Stimulated activated CD8-positive, alpha-beta memory T cell treated with anti-CD3 and anti-CD28 coated beads, Interleukin-12 subunit alpha, Interleukin-12 subunit beta, amount 100 ng/mL, for 4 hours (primary cell): ENCODE data around the gene RNF207.

Experiments used
- DNase-seq: peaks from one replicate; pipeline ENCODE4 v3.0.0-alpha.2; 2020; ENCODE audit warnings: low read depth

The RNF207 gene

GRCh38 chr1:6249739-6250689 is 44.1 kb downstream of the RNF207 start:
- no peak for DNase-seq

GRCh38 chr1:6251233-6251632 is 45.3 kb downstream of the RNF207 start:
- no peak for DNase-seq

GRCh38 chr1:6251681-6252373 is 45.9 kb downstream of the RNF207 start:
- no peak for DNase-seq

GRCh38 chr1:6252374-6252710 is 46.4 kb downstream of the RNF207 start:
- DNase-seq = no peak

GRCh38 chr1:6253380-6253779 is 47.5 kb downstream of the RNF207 start:
- DNase-seq = no peak

- DNase-seq = no peak
These were observed 48.8 kb downstream of the RNF207 start for GRCh38 chr1:6254691-6255090.

- no peak for DNase-seq
These were observed 50.7 kb downstream of the RNF207 start for GRCh38 chr1:6256645-6257044.

- DNase-seq = no peak
These were observed 51.7 kb downstream of the RNF207 start for GRCh38 chr1:6257541-6258069.

- DNase-seq = no peak
These were observed 52.8 kb downstream of the RNF207 start for GRCh38 chr1:6258675-6259074.

- DNase-seq = peak; percentile 69
These were observed 53.8 kb downstream of the RNF207 start for GRCh38 chr1:6259491-6260362.

GRCh38 chr1:6260433-6260934 is 54.6 kb downstream of the RNF207 start:
- DNase-seq = peak; percentile 27

- DNase-seq = peak; percentile 49
These were observed 55.2 kb downstream of the RNF207 start, which contains the start of gene GPR153 for GRCh38 chr1:6260961-6261614. Gene GPR153, minus strand, starts transcription at chr1:6261098. Its CDS starts 6,193 bp downstream, at chr1:6254905.

- no peak for DNase-seq
These were observed 55.7 kb downstream of the RNF207 start for GRCh38 chr1:6261615-6261995.

- no peak for DNase-seq
These were observed 56.9 kb downstream of the RNF207 start for GRCh38 chr1:6262555-6263420.

- no peak for DNase-seq
These were observed 57.8 kb downstream of the RNF207 start for GRCh38 chr1:6263716-6264115.

- DNase-seq = no peak
These were observed 59.2 kb downstream of the RNF207 start for GRCh38 chr1:6265151-6265550.

- no peak for DNase-seq
These were observed 60.7 kb downstream of the RNF207 start for GRCh38 chr1:6266641-6267040.

- DNase-seq = no peak
These were observed 61.9 kb downstream of the RNF207 start for GRCh38 chr1:6267686-6268322.

- DNase-seq = no peak
These were observed 62.5 kb downstream of the RNF207 start for GRCh38 chr1:6268415-6268814.

- DNase-seq = no peak
These were observed 63.4 kb downstream of the RNF207 start for GRCh38 chr1:6269296-6269695.
